Astrocyte of the cerebellum (primary cell): ENCODE measurements around the gene AMBP.

Source experiments
- DNase-seq: peaks from one replicate; pipeline ENCODE4 v3.0.0-alpha.2; 2011; ENCODE audit warnings: low read depth
- H3K4me3 ChIP-seq: 2 replicates; pipeline ENCODE4 v1.5.1; 2011; ENCODE audit warnings: mild to moderate bottlenecking, low read depth, low read length, moderate library complexity
- CTCF ChIP-seq: IDR thresholded peaks from 2 replicates; pipeline ENCODE4 v1.5.1; 2012; ENCODE audit warnings: low read length, low read depth, moderate library complexity, mild to moderate bottlenecking; ENCODE audit errors: missing control alignments
- in situ Hi-C: cut with HindIII; loops from 2 replicates; pipeline ENCODE4 v1.10.0; 2017; ENCODE audit warnings: low sequenced_read_pairs

The AMBP gene

GRCh38 chr9:114117996-114118830, 40.1 kb upstream of the AMBP start:
- no peak for DNase-seq
- no peak overlapping the region for H3K4me3 ChIP-seq
- TF ChIP-seq CTCF: no peak
- in situ Hi-C loops: no loop called here

GRCh38 chr9:114117614-114117995, 39.5 kb upstream of the AMBP start:
- in situ Hi-C loops: no loop called here
- H3K4me3 ChIP-seq: no peak overlapping the region
- DNase-seq: no peak
- TF ChIP-seq CTCF: no peak

GRCh38 chr9:114116126-114116747, 38.1 kb upstream of the AMBP start:
- DNase-seq: no peak
- no peak for TF ChIP-seq CTCF
- in situ Hi-C loops: no loop called here
- H3K4me3 ChIP-seq: no peak overlapping the region

- no peak for TF ChIP-seq CTCF
- DNase-seq: no peak
- no peak overlapping the region for H3K4me3 ChIP-seq
- in situ Hi-C loops: no loop called here
These were observed 37.6 kb upstream of the AMBP start for GRCh38 chr9:114115654-114116125.

GRCh38 chr9:114114364-114114763, 36.3 kb upstream of the AMBP start:
- no peak overlapping the region for H3K4me3 ChIP-seq
- no peak for DNase-seq
- TF ChIP-seq CTCF: no peak
- in situ Hi-C loops: no loop called here

- no peak for TF ChIP-seq CTCF
- no peak for DNase-seq
- in situ Hi-C loops: no loop called here
- H3K4me3 ChIP-seq: no peak overlapping the region
These were observed 34.9 kb upstream of the AMBP start for GRCh38 chr9:114112778-114113584.
